LoVo (cell line): ENCODE measurements around the gene MED20.

Experiments used
- DNase-seq: peaks from one replicate; pipeline ENCODE4 v3.0.0-alpha.2; 2016; ENCODE audit warnings: low spot score

The MED20 gene

DNA sequence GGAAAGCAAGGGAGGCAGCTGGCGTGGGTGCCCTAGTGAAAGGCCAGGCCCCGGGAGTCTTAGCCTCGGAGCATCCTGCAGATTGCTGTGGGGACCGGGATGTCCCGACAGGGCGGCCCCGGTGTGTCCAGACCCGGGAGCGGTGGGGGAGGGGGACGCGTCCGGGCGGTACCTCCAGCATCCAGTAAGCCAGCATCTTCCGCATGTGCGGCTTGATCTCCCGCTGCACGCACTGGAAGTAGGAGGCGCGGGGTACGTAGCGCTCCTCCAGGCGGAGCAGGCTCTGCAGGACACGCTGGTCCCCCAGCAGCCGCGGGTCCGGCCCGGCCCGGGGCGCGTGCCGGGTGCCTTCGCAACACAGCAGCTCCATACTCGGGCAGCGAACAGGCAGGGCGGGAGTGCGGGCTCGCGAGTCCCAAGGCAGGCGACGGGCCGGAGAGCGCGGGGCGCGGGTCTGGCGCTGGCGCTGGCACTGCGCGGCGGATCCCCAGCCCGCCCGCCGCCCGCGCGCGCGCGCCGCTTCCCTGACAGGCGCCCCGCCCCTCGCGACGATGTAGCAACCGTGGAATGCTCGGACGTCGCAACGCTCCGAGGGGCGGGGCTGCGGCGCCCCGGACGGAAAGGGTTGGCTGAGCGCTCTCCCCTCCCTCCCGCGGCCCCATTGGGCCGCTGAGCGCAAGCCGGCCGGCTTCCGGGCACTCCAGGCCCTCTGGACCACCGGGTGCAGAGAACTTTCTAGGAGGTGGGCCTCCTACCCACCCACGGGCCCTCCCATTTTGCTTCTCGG, 20.5 kb upstream of the MED20 start, which contains the start of gene CCND3:
CCND3 (minus strand) TSS at position 529 of the 787 bp plus-strand sequence; CDS start at position 370, 159 bp downstream.
- peak; percentile 94 for DNase-seq

DNA sequence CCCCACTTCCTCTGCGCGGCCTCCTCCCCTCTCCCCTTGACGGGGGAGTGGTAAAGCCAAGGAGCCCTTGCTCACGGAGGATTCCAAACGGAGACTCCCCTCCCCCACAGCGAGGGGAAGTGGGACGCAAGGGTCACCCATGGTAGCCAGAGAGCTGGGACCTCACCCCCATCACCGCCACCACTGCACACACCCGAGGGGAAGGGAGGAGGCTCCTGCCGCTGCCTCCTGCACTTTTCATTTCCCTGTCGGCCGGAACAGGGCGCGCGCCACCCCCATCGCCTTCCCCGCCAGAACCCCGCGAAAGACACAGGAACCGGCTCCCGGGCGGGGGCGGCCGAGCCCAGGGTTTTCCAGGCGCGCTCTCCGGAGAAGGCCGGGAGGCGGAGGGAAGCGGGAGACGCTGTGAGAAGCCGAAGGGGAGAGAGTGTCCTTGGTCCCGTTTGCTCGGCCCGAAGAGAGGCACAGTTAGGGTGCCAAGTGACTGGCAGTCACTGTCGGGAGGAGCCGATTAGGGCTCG, 19.9 kb upstream of the MED20 start:
- no peak for DNase-seq

DNA sequence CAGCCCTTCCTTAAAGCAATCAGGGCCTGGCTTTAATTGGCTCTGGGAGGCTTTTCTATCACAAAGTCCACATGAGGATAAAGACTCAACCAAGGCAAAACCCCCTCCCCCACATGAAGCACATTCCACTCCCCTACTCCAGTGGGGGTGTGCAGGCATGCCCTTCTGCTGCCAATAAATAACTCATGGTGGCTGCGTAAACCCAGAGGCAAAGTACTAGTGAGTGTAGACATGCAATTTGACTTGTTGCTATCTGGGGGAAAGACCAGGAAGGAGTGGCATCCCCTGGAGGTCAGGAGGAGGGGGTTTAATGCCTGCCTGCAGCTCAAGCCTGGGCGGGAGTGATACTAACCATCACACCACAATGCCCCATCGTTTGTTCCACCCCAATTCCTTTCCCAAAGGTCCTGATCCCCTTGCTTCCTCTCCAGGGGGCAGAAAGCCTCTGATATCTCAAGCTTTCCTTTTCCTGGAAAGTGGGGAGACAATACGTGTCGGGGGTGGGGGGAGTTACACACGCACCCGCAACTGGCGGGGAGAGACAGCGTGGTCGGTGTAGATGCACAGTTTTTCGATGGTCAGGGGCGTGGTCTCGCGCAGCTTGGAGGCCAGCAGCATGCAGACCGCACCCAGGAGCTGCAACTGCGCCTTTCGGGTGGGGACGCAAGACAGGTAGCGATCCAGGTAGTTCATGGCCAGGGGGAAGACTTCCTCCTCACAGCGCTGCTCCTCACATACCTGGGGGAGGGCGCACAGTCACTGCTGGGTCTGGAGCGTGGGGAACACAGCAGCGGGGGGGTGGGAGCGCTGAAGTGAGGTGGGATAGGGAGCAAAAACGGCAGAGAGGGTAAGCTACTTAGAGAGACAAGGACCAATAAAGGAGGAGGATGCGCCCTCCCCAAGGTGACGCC, 19.2 kb upstream of the MED20 start:
- DNase-seq = no peak

DNA sequence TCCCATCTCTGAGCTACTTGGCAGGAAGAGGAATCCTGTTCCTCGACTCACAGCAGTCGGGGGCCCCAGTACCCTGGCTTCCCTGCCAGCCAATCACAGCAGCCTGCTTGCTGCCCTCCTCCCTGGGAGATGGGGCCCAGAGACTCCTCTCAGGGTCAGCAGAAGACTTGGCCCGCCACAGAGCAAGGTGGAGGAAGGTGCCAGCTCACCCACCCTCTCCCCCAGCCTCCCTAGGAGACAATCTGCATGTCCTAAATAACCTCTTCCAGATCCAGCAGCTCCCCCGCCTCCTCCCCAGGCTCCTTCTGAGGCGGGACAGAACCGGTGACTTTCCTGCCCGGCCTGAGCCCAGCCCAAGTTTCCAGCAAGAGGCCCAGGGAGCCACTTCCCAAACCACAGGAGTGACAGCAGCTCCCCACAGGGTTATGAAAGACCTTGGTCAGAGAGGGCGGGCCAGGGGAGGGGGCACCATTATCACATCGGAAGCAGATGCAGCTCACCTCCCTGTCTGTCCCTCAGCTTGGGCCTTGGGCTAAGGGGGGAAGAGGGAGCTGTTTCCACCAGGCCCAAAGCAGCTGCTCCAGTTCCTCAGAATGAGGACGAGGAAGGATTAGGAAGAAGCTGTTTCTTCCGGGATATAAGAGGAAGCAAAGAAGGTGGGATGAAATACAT, 18.4 kb upstream of the MED20 start:
- no peak for DNase-seq

DNA sequence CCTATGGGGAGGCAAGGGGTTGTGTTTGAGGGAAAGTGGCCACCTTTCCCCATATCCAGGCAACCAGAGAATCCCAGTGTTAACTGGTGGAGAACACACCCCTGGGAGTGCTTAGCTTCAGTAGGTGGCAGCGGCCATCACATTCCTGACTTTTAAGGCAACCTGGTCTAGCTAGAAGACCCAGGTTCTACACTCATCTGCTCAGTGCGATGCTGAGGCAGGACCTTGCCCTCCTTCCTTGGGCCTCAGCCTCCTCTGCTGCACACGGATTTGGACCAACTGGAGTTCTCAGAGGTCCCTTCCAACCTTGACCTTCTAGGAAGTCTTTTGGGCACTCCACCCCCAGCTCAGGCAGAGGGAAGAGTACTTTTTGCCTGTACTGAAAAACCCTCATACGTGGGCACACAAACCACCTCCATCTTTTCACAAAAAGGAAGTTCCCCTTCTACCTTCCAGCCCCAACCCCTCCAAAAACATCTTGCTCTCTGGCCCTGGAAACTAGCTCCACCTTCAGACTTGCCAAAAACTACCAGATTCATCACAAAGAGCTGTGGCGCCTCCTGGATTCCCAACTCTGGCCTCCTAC, 17.7 kb upstream of the MED20 start:
- DNase-seq = no peak

DNA sequence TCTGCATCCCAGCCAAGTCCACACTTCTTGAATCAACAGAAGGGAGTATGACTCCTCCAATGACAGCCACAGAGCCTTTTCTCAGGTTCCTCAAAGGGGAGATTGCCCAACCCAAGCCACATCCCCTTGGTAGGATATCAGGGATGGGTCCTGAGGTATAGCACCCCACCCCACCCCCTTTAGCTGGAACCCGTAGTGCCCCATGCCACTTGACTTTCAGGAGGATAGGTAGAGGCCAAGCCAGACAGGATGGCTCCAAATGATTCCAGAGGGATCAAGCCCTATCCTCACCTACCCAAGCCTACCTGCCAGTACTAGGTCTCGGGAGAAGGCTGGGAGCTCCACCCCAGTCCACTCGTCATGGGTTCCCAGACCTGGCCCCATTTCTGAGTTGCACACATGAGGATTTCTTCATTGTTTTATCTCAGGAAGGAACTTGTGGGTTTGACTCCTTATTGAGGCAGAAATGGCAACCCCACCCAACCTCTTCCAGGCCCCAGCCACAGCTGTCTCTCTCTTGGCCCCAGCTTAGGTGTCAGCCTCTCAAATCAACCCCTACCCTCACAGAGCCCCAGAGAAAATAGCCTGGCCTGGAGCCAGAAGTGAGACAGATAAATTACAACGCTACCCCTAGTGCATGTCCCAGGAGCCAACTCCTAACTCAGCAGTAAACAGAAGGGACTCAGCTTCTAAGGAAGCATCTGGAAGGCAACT, 17.1 kb upstream of the MED20 start:
- no peak for DNase-seq

DNA sequence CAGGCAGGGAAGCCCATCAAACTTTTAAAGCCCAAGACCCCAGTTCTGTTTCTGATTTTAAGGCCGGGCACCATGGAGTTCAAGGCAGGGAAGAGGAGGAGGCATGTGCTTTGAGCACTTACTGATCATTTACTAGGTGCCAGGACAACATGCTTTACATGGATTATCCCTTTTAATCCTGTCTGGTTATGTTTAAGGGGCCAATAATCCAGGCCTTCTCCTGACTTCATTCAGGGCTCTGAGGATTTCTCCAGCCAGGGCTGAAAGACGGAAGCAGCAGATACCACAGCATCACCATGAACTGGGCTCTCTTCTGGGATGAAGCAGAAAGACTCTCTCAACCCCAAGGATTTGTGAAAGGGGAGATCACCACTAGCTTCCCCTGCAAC, 16.5 kb upstream of the MED20 start:
- DNase-seq = no peak

DNA sequence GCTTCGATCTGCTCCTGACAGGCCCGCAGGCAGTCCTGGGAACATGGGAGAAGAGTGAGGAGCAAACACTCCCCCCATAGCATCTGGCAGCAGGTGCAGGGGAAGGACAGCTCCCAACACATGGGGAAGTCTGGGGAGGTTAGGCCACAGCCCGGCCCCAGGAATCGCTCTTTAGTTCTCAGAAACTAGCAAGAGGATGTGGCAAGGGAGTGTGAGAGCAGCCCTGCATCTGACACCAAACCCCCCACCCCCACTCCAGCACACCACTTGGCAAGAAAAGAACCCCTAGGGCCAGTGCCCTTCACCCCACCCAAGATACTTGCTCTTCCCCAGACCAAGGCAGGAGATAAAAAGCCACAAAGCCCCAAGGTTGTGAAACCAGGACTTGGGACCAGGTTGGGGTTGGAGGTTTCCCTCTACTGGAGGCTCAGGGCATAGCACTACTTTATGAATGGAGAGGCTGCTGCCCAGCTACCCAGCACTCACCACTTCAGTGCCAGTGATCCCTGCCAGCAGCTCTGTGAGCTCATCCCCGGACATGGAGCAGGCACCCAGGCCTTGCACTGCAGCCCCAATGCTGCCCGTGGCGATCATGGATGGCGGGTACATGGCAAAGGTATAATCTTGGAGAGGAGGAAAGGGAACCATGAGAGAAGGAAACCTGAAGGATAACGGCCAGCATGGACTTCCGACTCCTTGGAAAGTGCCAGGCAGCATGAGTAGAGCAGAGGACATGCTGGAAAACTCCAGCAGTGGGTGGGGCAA, 15.3 kb upstream of the MED20 start:
- peak; percentile 65 for DNase-seq

DNA sequence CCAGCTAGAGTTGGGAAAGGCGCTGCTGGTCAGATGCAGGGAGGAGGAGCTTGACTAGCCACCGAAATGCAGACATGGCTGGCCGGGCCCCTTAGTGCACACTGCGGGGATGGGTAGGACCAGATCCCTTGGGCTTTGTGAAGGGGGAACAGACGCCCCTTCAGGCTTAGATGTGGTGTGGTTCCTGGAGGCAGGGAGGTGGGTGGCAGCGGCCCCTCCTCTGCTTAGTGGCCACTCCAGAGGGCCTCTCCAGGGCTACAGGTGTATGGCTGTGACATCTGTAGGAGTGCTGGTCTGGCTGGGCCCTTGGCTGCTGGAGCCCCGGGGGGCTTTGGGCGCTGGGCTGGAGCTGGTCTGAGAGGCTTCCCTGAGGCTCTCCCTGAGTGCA, 14.7 kb upstream of the MED20 start:
- no peak for DNase-seq

DNA sequence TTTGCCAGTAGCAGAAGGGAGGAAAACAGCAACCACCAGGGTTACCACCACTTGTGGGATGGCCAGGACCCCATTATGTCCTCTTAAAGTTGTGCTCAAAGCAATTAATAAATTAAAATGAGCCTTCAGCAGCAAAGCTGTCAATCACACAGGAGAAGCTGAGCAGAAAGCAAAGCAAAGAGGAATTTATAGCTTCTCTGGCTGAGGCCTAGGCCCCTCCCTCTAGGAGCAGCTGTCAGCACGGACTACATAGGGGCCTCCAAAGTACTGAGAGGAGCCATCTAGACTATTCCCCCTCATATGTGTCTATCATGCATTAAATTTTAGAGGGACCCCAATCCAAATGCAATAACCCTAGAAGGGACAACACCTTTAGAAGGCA, 14.2 kb upstream of the MED20 start:
- no peak for DNase-seq

DNA sequence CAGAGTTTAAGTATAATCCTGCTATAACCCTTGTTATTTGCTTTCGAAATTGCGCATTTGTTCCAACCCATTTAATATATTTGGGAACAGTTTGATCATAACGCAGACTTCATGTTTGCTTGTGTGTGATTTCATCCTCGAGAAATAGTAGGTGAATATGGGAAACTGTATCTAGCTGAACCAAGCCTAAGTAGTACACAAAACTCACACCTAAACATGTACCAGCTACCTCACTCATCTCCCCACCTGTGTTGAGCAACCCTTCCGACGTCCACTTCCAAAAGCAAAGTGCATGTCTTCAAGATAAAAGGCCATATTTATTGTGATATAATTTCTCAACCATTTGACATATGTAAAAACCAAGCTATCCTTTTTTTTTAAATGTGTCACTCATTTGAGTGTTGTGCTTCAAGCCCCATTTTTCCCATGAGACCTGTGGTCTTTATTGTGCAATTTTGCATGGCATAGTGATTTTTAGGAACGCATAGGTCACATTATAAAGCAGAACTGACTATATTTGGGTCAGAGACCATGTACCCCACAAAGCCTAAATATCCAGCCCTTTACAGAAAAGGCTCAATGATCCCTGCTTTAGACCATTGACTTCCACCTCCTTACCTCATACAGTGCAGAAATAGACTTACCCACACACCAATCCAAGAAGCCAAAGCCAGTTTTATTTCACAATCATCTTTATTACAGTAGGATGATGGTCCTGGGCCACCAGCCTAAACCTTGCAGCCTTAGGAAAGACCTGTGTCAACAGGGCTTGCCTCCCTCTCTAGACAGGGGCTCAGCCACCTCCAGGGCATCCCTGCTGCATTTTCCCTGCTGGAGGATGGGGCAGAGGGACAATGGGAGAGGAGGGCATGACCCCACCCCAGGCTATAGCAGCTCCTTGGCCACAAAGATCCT, 13.6 kb upstream of the MED20 start:
- no peak for DNase-seq

DNA sequence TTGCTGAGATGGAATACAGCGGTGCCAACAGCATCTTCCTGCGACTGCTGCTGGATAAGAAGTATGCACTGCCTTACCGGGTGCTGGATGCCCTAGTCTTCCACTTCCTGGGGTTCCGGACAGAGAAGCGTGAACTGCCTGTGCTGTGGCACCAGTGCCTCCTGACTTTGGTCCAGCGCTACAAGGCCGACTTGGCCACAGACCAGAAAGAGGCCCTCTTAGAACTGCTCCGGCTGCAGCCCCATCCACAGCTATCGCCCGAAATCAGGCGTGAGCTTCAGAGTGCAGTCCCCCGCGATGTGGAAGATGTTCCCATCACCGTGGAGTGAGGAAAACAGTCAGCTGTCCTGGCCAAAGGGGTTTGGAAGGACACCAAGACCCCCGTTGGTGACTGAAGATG, 11.4 kb upstream of the MED20 start:
- no peak for DNase-seq

DNA sequence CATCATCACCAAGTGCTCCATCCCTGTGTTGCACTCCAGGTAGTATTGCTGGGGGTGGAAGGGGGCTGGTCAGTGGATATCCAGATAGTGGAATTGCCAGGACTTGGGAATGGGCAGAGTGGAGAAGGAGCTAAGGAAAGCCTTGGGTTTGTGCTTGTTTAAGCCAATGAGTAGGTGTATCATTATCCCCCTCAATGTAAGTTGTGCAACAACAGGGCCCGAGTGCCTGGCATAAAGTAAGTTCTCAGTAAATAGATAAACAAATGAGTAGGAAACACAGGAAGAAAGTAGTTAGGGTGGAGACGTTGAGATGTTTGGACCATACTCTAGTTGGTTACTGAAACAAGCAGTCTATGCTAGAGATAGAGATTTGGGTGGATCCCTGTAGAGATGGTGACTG, 10.9 kb upstream of the MED20 start:
- no peak for DNase-seq

DNA sequence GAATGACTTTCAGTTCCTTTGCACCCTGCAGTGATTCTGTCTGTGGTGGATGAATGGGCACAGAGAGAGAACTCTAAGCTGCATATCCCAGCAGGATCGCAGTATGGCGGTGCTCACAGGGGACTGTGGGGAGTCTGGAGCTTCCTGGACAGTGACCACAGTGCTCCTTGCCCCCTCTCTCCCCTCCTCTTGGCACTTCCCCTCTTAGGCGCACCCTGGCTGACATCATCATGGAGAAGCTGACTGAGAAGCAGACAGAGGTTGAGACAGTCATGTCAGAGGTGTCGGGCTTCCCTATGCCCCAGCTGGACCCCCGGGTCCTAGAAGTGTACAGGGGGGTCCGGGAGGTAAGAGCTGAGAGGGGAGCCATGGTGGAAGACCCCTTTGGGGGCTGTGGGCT, 9.0 kb upstream of the MED20 start:
- DNase-seq = no peak

DNA sequence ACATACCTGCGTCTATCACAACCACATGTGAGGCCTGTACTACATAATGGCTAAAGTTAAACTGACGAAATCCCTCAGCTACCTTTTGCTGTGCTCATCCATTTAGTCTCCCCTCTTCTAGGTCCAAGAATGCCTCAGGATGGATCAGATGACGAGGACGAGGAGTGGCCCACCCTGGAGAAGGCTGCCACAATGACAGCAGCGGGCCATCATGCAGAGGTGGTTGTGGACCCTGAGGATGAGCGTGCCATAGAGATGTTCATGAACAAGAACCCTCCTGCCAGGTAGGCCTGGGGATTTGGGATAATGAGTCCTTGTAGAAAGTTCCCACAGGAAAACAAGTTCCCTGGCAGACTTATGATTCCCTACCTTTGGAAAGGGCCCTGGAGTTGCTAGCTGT, 6.3 kb upstream of the MED20 start:
- DNase-seq = no peak

DNA sequence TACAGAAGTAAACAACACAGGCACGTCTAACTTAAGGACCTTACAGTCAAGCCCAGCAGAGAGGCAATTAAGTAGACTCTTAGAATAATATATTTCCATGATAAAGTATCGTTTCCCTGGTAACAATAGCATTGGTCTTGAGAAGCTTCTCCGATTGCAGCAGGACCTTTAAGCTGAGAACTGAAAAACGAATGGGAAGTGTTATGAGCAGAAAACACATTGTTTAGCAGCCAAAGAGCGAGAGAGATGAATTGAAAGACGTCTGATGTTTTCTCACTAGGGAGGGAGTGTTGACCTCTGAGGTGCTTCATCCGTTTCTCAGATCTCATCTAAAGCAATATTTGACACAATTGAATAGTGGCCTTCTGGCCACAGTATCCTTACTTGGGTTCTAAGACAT, 1.2 kb upstream of the MED20 start:
- no peak for DNase-seq

DNA sequence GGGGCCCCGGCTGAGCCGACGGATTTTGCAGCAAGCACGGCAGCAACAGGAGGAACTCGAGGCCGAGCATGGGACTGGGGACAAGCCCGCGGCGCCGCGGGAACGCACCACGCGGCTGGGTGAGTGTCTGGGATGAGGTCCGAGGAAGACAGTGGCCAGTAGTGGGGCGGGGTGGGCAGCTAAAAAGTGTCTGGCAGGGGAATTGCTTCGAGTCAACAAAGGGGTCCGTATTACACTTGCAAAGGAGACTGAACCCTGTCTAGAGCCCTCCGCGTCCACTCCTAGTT, 716 bp upstream of the MED20 start:
- no peak for DNase-seq

DNA sequence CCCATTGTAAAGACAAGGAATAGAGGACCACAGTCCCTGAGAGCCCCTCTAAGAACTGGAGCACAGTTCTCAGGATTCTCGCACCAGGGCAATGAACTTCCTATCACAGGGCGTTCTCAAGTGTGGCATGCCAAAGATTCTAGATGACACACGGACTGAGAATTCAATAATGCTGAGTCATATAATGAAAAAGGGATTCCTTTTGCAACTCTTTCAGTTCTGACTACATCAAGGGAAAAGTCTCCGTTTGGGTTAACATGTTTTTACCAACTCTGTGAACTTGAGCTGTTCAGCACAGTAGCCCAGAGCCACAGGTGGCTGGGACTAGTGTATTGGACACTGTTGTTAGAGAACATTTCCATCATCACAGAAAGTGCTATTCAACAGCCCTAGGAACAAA, 3.4 kb downstream of the MED20 start:
- peak; percentile 64 for DNase-seq

DNA sequence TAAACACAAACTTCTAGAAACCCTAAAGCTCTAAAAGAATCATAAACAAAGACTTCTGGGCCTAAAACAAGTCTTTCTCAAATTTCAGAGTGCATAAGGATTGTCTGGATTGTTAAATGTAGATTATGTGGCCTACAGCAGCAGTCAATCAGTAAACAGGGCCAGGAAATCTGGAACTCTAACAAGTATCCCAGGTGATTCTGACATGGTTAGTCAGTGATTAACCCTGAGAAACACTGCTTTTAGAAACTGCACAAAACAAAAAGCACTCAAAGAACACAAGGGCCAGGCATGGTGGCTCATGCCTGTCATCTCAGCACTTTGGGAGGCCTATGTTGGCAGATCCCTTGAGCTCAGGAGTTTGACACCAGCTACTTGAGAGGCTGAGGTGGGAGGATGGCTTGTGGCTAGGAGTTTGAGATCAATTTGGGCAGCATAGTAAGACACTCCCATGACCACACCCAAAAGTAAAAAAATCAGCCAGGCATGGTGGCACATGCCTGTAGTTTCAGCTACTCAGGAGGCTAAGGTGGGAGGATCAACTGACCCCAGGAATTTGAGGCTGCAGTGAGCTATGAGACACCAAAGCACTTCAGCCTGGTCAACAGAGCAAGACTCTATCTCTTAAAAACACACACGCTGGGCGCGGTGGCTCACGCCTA, 5.9 kb downstream of the MED20 start:
- DNase-seq = no peak
